HEK293T (cell line): ENCODE data around the gene TCF3.

ENCODE experiments used
- CTCF ChIA-PET: fragments of 350-600 bp; formaldehyde crosslinking; extraction: SDS; loops from one replicate; lab custom pipeline; 2021; ENCODE audit warnings: antibody characterized with exemption, inconsistent platforms; lab: Yijun Ruan, JAX
- POLR2A ChIA-PET: fragments of 350-600 bp; formaldehyde crosslinking; extraction: SDS; loops from one replicate; lab custom pipeline; 2020; ENCODE audit warnings: antibody characterized with exemption, inconsistent platforms; lab: Yijun Ruan, JAX
- DNase-seq: peaks from one replicate; pipeline ENCODE4 v3.0.0; 2012; ENCODE audit warnings: mixed read lengths; ENCODE audit errors: extremely low spot score
- ARNT ChIP-seq: fragments of 450-650 bp; IDR thresholded peaks from 2 replicates; pipeline ENCODE4 v1.6.1; 2017; ENCODE audit warnings: mild to moderate bottlenecking
- BHLHE40 ChIP-seq: fragments of 450-650 bp; IDR thresholded peaks from 2 replicates; pipeline ENCODE4 v1.6.1; 2016; ENCODE audit warnings: mild to moderate bottlenecking, moderate library complexity, borderline replicate concordance
- CTBP1 ChIP-seq: fragments of 450-650 bp; IDR thresholded peaks from 2 replicates; pipeline ENCODE4 v1.6.1; 2016; ENCODE audit warnings: borderline replicate concordance
- ELF4 ChIP-seq: fragments of 450-650 bp; IDR thresholded peaks from 2 replicates; pipeline ENCODE4 v1.6.1; 2017; ENCODE audit warnings: antibody characterized with exemption
- FOXA1 ChIP-seq: fragments of 450-650 bp; IDR thresholded peaks from 2 replicates; pipeline ENCODE4 v1.6.1; 2016; ENCODE audit warnings: mild to moderate bottlenecking
- FOXK2 ChIP-seq: fragments of 450-650 bp; IDR thresholded peaks from 2 replicates; pipeline ENCODE4 v1.6.1; 2016; ENCODE audit warnings: mild to moderate bottlenecking
- FOXM1 ChIP-seq: fragments of 450-650 bp; IDR thresholded peaks from 2 replicates; pipeline ENCODE4 v1.6.1; 2017; ENCODE audit warnings: mild to moderate bottlenecking, borderline replicate concordance
- HDGF ChIP-seq: fragments of 450-650 bp; IDR thresholded peaks from 2 replicates; pipeline ENCODE4 v1.6.1; 2017; ENCODE audit warnings: antibody characterized with exemption, borderline replicate concordance
- L3MBTL2 ChIP-seq: fragments of 450-650 bp; conservative IDR thresholded peaks from 2 replicates; pipeline ENCODE4 v1.6.1; 2016; ENCODE audit warnings: mild to moderate bottlenecking
- LEF1 ChIP-seq: fragments of 450-650 bp; IDR thresholded peaks from 2 replicates; pipeline ENCODE4 v1.6.1; 2017; ENCODE audit warnings: mild to moderate bottlenecking, borderline replicate concordance
- NFRKB ChIP-seq: fragments of 450-650 bp; IDR thresholded peaks from 2 replicates; pipeline ENCODE4 v1.6.1; 2016; ENCODE audit warnings: mild to moderate bottlenecking, moderate library complexity
- PKNOX1 ChIP-seq: fragments of 450-650 bp; IDR thresholded peaks from 2 replicates; pipeline ENCODE4 v1.6.1; 2016
- SP1 ChIP-seq: fragments of 450-650 bp; IDR thresholded peaks from 2 replicates; pipeline ENCODE4 v1.6.1; 2017
- SUZ12 ChIP-seq: fragments of 450-650 bp; IDR thresholded peaks from 2 replicates; pipeline ENCODE4 v1.6.1; 2016; ENCODE audit warnings: mild to moderate bottlenecking
- TARDBP ChIP-seq: fragments of 450-650 bp; IDR thresholded peaks from 2 replicates; pipeline ENCODE4 v1.6.1; 2016
- ZNF384 ChIP-seq: fragments of 450-650 bp; IDR thresholded peaks from 2 replicates; pipeline ENCODE4 v1.6.1; 2016

Gene TCF3

GRCh38 chr19:1561236-1561842 is 91.1 kb downstream of the TCF3 start:
- CTCF ChIA-PET, result no interaction called here
- TF ChIP-seq TARDBP, result no peak
- no peak for TF ChIP-seq ELF4
- TF ChIP-seq FOXA1, result no peak
- no peak for TF ChIP-seq NFRKB
- TF ChIP-seq ARNT, result no peak
- no peak for TF ChIP-seq PKNOX1
- TF ChIP-seq SUZ12, result no peak
- TF ChIP-seq BHLHE40, result no peak
- no peak for TF ChIP-seq HDGF
- no peak for TF ChIP-seq LEF1
- no peak for TF ChIP-seq FOXM1
- TF ChIP-seq FOXK2, result no peak
- no peak for TF ChIP-seq SP1
- TF ChIP-seq L3MBTL2, result no peak
- TF ChIP-seq ZNF384, result no peak
- no peak for TF ChIP-seq CTBP1
- POLR2A ChIA-PET, result no interaction called here
- DNase-seq, result no peak

- no peak for TF ChIP-seq ZNF384
- no peak for TF ChIP-seq BHLHE40
- TF ChIP-seq L3MBTL2, result no peak
- TF ChIP-seq ARNT, result no peak
- no peak for TF ChIP-seq FOXK2
- no peak for TF ChIP-seq PKNOX1
- no peak for TF ChIP-seq CTBP1
- TF ChIP-seq ELF4, result no peak
- no peak for TF ChIP-seq FOXM1
- no peak for TF ChIP-seq TARDBP
- TF ChIP-seq HDGF, result no peak
- TF ChIP-seq FOXA1, result no peak
- no peak for TF ChIP-seq SP1
- TF ChIP-seq NFRKB, result no peak
- no peak for TF ChIP-seq SUZ12
- no peak for TF ChIP-seq LEF1
- POLR2A ChIA-PET, result interaction anchor here (2.3 kb wide), 1 partner anchor 30 kb away, joined by 7 read pairs; no protein-coding TSS in a partner anchor
- CTCF ChIA-PET, result no interaction called here
- DNase-seq, result no peak
Observed at GRCh38 chr19:1560286-1560882, 92.0 kb downstream of the TCF3 start.
